GM21528 (cell line): ENCODE results near the gene KCNJ12.
"Not testable (repeated sequence)": the region's sequence is repeated elsewhere in the genome, so short reads cannot be mapped to it uniquely, and the experiment has no call there.

ENCODE experiments used
- ATAC-seq: cut with Tn5 transposase; IDR thresholded peaks from one replicate; pipeline ENCODE4 v1.9.1; 2021; ENCODE audit warnings: mild to moderate bottlenecking, moderate library complexity; ENCODE audit not compliant: unreplicated experiment, low FRiP score

KCNJ12 gene

DNA sequence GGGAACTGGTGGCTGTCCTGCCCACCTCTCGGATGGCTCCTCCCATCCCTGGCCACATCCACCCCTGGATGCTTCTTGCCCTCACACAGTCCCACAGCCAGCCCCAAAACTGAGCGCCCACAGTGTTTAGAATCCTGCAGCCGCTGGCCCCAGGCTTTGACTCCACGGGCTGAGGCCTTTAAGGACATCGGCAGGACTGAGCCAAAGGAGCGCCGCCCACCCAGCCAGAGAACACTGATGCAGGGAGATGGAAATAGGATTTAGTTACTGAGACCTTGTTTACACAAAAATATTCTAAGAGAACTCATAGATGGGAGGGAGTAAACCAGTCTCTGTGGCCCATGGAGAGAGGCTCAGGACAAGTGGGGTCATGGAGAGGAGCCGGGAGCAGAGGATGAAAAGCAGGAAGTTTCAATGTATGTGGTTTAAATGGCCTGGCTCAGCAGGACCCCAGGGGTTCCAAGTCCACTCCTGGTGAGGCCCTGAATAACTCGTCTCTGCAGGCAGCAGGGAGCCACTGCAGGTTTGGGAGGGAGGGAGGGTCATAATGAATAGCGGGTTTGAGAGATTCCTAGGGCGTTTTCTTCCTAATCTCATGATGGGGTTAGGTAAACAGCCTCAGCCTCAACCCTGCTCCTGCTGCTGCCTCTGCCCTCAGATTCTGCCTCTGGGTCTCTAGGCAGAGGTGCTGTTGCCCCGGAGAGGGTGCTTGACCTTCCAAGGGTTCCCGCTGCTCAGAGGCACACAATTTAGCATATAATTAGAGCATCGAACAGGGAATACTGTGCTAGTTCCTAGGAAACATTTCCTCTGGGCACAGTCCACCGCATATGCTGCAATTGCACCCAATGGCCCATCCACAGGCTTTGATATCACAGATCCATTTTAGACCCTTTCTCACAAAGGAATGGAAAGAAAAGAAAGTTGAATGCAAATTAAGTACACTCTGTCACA lies 61.0 kb downstream of the KCNJ12 start:
- not testable (repeated sequence) for ATAC-seq

DNA sequence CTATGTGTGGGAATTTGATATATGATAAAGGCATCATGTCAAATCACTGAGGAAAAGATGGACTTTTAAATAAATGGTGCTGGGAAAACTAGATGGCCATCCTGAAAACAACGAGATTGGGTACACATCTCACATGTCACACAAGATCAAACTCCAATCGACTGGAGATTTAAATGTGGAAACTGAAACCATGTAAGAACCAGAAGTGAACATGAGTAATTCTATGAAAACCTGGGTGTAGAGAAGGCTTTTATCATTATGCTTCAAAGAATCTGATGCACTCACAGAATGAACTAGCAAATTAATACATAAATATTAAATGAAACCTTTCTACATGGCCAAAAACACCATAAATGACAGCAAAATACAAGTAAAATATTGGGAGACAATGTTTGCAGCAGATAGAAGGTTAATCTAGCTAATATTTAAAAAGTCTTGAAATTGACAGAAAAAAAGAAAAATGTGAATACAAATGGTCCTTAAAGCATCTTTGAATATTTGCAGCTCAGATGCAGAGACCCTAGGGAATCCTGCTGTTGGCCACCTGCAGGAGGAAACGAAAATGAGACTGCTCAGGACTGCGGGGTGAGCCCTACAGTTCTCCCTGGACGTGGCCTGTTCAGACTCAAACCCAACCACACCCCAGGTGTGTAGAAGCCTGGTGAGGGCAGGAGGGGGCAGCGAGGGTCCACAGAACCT lies 62.3 kb downstream of the KCNJ12 start:
- not testable (repeated sequence) for ATAC-seq

DNA sequence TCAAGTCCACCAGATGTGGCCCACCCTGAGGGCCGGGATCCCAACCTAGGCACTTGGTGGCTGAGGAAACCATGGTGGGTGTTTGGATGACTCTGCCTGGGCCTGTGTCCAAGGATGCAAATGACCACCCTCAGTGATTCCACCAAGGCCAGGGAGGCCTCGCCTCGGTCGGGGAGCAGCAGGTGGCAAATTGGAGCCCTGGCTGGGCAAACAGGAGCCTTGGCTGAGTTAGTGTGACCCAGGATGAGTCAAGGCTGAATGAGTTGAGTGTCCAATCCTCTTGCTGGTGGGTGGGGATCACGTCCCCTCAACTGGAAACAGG lies 62.8 kb downstream of the KCNJ12 start:
- ATAC-seq: not testable (repeated sequence)

DNA sequence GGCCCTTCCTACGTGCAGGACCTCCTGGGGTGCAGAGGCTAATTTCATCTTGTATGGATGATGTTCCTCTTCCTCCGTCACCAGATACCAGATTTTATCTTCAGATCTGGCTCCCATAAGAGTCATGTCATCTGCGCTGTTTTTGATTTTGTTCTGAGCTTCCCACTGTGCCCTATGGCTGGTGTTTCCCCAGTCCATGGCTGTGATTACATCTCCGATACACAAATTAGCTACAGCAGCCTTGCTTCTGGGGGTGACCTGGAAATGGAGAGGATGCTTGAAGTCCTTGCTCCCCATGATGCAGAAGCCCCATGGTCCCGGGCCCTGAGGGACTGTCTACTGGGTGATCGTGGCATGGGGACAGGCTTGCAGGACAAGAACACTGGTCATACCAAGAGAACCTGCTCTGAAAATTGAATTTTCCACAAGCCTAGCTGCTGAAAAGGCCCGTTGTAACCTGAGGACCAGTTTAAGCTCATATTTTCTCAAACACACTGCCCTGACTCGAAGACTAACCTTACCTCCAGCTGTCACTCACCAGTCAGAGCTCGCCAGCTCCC lies 69.0 kb downstream of the KCNJ12 start:
- no peak for ATAC-seq

DNA sequence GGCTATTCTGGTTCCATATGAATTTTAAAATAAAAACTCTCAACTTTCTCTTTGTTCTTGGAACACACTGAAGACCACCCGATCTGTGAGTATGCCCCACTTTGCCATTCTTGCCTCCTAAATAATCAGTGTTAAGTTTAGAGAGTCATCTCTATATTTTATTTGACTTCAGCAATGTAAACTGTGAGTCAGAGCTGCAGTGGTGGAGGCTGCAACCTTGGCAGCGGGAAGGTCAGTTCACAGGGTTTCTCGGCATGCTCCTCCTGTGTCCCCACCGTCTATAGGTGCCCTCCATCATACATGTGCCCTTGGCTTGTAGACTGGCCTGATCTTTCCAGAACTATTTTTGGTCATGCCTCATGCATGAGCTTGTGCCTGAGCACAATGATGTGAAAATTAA lies 71.4 kb downstream of the KCNJ12 start:
- not testable (repeated sequence) for ATAC-seq

DNA sequence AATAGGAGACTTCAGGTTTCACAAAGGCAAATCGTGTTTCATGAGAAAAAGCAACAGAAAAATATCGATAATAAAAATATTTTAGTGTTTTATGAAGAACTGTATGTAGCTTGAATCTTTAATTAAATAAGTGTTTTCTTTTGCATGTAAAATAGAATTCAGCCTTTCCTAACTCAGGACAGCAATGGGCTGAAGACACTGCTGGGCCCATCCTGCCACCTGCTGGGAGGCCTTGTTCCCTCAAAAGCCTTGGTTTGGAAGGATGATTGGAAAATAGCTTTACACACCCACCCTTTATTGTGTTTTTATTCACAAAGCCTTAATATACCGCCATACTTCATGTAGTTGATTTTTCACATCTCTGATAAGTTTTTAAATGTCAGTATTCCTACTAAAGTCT lies 73.7 kb downstream of the KCNJ12 start:
- ATAC-seq: not testable (repeated sequence)

DNA sequence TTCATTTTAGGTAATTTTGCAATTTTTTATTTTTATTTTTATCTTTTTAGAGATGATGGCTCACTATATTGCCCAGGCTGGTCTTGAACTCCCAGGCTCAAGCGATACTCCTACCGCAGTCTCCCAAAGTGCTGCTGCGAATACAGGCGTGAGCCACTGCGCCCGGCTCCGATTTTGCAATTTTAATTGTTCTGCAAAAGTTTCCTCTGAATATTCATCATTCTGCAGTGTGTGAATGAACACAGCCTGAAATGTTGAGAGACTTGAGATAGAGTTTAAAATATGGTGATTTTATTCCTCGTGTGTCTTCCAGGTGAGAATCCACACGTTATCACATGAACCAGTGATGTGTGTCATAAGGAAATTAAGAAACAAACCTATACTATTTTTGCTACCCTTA lies 75.8 kb downstream of the KCNJ12 start:
- no peak for ATAC-seq

DNA sequence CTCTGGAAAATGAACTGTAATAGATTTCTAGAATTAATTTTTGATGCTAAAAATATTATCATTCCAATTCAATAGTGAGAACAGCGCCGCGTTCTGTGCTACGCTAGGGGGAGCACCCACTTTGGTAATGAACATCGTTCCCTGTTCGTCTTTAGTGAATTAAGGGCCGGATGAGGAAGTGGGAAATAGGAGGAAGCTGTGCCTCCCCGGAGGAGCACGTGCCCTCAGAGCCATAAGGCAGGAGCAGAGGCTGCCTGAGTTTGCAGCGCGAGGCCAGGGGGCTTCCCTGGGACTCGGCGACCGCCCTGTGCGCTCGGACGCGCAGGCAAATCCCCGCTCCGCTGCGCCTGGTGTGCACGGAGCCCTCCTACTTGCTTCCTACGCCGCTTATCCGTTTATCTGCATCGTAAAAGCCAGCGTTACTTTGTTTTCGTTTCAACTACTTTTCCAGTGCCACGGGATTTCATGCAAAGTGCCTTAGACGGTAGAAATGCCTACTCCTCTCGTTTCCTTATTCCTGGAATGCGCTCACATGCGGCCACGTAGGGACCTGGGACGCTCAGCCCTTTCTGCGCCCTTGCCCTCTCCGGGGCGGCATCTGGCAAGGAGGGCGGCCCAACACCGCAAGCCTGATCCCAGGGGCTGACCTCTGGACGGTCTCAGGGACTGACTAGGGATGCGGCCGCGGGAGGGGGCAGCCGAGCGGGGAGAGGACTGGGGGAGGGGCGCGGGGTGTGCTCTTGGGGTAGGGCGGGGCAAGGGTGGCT lies 76.4 kb downstream of the KCNJ12 start:
- ATAC-seq: no peak

DNA sequence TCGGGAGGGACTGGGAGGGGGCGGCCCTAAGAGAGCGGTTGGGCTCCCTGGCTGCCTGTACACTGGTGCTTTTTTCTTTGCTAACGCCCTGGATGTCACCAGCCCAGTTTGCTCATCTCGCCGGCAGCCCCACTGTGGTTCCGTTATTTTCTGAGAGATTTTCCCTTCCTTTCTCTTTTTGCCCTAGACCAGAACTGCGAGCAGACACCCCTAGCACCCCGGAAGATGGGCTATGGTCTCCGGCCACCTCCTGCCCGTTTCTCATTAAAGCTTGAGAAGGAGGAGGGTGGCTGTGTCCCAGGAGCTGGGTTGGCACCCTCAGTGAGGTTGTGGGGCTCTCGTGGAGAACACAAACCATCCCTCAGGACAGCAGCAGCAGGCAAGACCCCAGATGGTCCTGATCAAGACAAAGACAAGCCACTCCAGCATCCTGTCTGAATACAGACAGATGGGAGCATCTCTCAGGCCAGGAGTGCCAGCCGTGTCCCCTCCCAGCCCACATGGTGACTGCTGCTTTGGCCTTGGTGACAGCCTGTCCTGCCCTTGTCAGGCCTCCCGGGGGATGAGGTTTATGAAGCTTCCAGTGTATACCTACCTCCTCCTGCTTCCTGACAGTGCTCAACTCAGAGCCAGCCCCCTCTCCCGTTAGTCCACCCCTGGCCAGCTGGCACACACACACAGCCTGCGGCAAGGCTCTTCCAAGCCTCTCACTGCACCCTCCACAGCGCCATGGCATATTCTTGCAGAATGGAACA lies 77.2 kb downstream of the KCNJ12 start:
- ATAC-seq: no peak

DNA sequence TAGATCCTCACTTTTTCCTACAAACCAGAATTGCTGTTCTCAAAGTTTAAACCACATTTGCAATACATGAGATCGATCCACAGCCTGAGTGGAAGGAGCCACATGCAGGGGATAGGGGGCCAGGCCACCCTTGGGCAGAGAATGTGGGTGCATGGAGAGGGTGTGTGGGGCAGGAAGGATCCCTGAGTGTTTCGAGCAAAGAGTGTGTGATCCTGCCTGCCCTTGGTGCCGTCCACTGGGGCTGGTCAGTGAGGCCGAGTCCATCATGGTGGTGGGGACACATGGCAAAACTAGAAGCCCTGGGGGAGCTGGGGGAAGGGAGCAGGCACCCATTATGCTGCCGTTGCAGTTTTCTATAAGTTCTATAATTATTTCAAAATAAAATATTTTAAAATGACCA lies 77.8 kb downstream of the KCNJ12 start:
- not testable (repeated sequence) for ATAC-seq

DNA sequence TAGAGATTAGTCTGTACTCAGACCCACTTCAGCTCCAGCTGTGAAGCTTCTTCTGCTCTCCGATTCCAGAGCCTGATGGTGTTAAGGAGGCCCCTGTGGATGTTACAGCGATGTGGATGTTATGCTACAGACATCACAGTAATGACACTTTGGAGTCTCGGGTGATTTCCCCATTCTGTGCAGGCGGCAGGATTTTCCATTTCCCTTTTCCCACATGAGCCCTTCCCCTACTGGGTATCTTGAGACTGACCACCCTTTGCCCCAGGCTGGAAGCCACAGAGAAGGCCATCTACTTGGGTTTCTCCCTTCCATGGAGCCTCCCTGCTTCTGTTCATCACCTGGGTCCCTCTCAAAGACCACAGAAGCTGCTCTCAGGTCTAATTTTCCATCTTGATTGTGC lies 78.3 kb downstream of the KCNJ12 start:
- no peak for ATAC-seq

DNA sequence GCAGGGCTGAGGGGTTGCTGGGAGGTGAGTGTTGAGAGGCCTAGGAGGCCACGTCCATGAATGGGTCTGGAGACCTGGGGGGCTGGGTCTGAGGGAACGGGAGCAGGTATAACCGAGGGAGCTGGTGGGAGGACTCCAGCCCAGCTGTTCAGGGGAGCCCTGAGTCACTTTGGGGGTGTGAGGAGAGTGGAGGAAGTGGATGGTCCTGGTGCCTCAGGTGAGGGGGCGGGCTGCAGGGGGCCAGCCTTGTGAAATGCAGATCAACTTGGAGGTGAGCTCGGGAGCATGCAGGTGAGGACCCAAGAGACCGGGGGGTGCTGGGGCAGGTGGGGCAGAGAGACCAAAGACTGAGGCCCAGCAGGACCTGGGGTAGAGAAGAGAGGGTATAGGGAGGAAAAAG lies 79.6 kb downstream of the KCNJ12 start:
- no peak for ATAC-seq

DNA sequence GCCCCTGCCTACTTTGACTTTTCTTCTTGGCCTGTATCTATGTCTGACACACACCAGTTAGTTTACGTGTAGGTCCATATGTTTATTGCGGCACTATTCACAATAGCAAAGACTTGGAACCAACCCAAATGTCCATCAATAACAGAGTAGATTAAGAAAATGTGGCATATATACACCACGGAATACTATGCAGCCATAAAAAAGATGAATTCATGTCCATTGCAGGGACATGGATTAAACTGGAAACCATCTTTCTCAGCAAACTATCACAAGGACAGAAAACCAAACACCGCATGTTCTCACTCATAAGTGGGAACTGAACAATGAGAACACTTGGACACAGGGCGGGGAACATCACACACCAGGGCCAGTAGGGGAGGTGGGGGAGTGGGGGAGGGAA lies 80.3 kb downstream of the KCNJ12 start:
- not testable (repeated sequence) for ATAC-seq

DNA sequence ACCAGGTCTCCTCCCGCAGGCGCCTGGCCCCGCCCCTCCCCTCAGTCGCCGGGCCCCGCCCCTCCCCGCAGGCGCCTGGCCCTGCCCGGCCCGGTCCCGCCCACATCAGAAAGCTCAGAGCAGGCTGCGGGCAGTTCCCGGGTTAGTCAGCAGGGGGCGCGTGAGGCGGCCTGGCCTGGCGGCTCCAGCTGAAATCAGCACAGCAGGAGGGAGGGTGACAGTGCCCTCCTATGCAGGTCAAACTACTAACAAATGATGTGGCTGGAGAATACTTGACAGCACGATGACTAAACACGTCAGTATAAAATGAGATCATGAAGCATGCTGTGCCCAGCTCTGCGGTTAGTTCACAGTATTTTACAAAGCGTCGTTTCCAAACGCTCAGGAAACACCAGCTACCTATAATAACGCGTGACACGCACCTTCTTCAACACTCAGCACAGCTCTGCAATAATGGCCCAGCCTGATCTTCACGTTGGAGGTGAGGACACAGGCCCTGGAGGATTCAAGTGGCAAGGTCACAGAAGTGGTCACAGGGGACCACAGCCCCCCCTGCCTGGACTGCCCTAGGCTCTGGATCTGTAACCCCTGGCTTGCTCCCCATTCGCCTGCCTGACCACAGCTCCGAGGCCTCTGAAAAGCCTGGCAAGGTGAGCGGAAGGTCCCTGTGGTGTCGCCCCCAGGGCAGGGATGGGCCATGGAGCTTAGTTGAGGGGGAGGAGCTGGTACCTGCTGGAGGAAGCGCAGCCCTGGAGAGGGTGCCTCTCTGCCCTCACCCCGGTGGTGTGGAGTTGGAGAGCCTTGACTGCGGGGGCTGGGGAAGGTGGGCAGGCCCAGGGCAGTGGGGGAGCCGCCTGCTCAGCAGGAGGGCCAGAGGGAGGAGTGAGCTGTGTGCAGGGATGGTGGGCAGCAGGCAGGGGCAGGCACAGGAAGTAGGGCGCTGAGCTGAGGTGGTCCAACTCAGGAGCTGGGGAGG lies 81.2 kb downstream of the KCNJ12 start:
- no peak for ATAC-seq

DNA sequence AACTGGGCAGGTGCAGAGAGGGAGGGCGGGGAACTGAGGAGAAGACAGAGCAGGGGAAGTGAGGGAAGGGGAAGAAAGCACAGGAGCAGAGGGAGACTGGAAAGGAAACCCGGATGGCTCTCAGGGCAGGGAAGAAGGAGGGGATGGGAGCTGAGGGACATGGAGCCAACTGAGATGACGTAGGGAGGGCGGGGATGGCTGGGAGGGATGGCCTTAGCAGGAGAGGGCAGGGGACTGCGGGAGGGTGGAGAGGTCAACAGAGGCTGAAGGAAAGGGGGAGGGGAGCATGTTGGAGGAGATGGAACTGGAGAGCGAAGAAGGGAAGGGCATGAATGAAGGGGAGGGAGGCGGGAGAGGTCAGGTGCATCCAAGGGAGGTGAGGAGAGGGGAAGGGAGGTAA lies 81.9 kb downstream of the KCNJ12 start:
- ATAC-seq: no peak

DNA sequence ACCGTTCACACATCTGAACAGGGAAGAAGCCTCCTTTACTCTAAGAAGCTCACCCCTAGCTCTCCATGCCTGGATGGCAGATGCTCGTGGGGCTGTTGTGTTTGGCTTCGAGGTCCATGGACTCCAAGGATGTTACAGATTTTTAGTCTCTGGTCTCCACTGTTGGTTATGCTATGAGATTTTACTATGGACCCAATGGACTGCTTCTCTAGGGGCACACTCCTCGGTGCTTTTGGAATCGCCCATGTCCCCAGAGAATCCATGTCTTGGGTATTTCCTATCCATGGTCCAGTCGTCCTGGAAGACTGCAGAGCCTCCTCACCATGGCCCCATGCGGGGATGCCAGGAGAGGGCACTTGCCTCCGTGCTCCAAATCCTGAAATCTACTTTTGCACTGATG lies 83.4 kb downstream of the KCNJ12 start:
- ATAC-seq: no peak

DNA sequence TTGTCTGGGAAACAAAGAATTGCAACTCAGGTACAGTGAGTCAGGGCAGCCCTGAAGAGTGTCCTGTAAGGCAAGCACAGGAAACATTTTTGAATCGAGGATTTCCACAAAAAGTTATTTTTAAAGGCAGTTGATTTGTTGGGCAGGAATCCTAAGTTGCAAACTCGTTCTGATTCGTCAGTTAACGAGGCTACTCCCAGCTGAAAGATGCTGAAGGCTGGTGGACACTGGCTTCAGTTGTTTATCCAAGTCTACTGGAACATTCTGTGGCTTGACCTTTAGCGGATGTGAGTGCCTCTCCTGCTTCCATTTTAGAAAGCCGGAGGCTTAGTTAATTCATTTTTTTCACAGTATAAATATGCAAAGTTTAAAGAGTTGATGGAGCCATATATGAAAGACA lies 84.2 kb downstream of the KCNJ12 start:
- ATAC-seq: no peak

DNA sequence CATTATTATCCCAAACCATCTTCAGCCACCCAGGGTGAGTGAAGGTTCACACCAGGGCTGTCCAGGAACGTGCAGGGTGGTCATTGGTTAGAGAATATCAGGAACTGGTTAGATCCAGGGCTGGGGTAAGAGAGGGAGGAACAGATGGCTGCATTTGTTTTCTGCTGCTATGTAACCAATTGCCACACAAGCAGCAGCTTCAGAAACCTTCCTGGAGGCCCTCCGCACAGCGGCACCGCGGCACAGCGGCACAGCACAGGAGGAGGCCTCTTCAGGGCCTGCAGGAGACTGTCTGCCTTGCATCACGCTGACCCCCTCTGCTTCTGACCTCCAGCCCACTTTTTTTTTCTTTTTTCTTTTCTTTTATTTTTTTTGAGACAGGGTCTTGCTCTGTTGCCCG lies 86.1 kb downstream of the KCNJ12 start:
- ATAC-seq: no peak

DNA sequence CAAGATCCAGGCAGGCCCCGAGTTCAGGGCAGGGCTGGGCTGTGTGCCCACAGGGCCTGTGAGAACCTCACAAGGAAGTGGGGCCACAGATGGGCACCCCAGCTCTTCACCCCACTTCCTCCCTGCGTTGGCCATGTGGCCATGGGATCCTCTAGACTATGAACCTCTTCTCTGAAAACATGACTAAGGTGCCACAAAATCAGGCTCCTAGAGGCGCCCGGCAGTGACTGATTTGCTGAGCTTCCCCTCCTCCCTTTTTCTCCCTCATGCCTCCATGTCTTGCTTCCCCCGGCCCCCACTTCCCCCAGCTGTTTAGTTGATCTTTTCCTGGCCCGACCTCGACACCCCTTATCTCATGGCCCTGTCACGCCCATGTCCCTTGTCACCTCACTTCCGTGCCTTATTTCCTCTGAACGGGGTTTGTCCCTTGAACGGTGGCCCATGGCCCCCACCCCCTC lies 87.1 kb downstream of the KCNJ12 start:
- no peak for ATAC-seq
